HEK293 (cell line): ENCODE data around the gene PIK3R6.
A peak's percentile ranks its signal among the peaks of the same experiment; 100 is the strongest.

Source experiments
- CTCF ChIA-PET: fragments of 350-600 bp; formaldehyde crosslinking; extraction: SDS; loops from one replicate; lab custom pipeline; 2021; ENCODE audit warnings: antibody characterized with exemption; lab: Yijun Ruan, JAX
- POLR2A ChIA-PET: fragments of 300-600 bp; formaldehyde crosslinking; extraction: SDS; loops from one replicate; lab custom pipeline; 2020; ENCODE audit warnings: antibody characterized with exemption, inconsistent platforms; lab: Yijun Ruan, JAX
- H3K27ac ChIP-seq: fragments of 200-500 bp; sonication (Bioruptor generic); 2 replicates; pipeline ENCODE4 v1.5.1; 2014; ENCODE audit warnings: low read depth, low read length, control low read depth, inconsistent platforms; ENCODE audit errors: extremely low read depth
- H3K36me3 ChIP-seq, 2 experiments: fragments of 200-500 bp in 1 of 2; sonication (Bioruptor generic) in 1 of 2; 1 replicate in 1 of 2; 2 replicates in 1 of 2; pipeline ENCODE4 v1.5.1; 2014 to 2017; ENCODE audit warnings: inconsistent platforms in 2 of 2, low read length in 2 of 2; ENCODE audit not compliant: control insufficient read depth in 2 of 2, insufficient read depth in 1 of 2
- H3K4me1 ChIP-seq: fragments of 200-500 bp; sonication (Bioruptor generic); 2 replicates; pipeline ENCODE4 v1.5.1; 2014; ENCODE audit warnings: mild to moderate bottlenecking, low read length, inconsistent platforms; ENCODE audit not compliant: control insufficient read depth, insufficient read depth
- H3K4me3 ChIP-seq: 2 replicates; pipeline ENCODE4 v1.5.1; 2011; ENCODE audit warnings: low read depth, mild to moderate bottlenecking, control low read depth, low read length, moderate library complexity
- H3K9me3 ChIP-seq: fragments of 200-500 bp; sonication (Bioruptor generic); 2 replicates; pipeline ENCODE4 v1.5.1; 2014; ENCODE audit warnings: low read depth, low read length, inconsistent platforms; ENCODE audit not compliant: control insufficient read depth, insufficient read depth
- CTCF ChIP-seq: fragments of 450-650 bp; formaldehyde crosslinking; IDR thresholded peaks from 2 replicates; pipeline ENCODE4 v1.5.1; 2016; ENCODE audit warnings: missing biosample characterization, missing genetic modification characterization
- FEZF1 ChIP-seq: fragments of 450-650 bp; formaldehyde crosslinking; IDR thresholded peaks from 2 replicates; pipeline ENCODE4 v1.5.1; 2016; ENCODE audit warnings: missing biosample characterization, missing genetic modification characterization
- HIC1 ChIP-seq: fragments of 450-650 bp; formaldehyde crosslinking; IDR thresholded peaks from 2 replicates; pipeline ENCODE4 v1.5.1; 2016; ENCODE audit warnings: missing biosample characterization, missing genetic modification characterization
- HOXA7 ChIP-seq: sonication (generic); formaldehyde crosslinking; IDR thresholded peaks from 2 replicates; pipeline ENCODE4 v1.8.1; 2022; ENCODE audit warnings: missing genetic modification reagents, borderline replicate concordance
- KLF8 ChIP-seq: fragments of 450-650 bp; formaldehyde crosslinking; IDR thresholded peaks from 2 replicates; pipeline ENCODE4 v1.5.1; 2016; ENCODE audit warnings: missing biosample characterization, missing genetic modification characterization
- MYNN ChIP-seq: fragments of 450-650 bp; formaldehyde crosslinking; IDR thresholded peaks from 2 replicates; pipeline ENCODE4 v1.5.1; 2016; ENCODE audit warnings: missing biosample characterization, missing genetic modification characterization, borderline replicate concordance
- MZF1 ChIP-seq: fragments of 450-650 bp; formaldehyde crosslinking; IDR thresholded peaks from 2 replicates; pipeline ENCODE4 v1.5.1; 2017; ENCODE audit warnings: missing biosample characterization, missing genetic modification characterization, borderline replicate concordance
- PATZ1 ChIP-seq: fragments of 450-650 bp; formaldehyde crosslinking; IDR thresholded peaks from 2 replicates; pipeline ENCODE4 v1.5.1; 2016; ENCODE audit warnings: missing biosample characterization, missing genetic modification characterization
- PRDM10 ChIP-seq: fragments of 450-650 bp; formaldehyde crosslinking; IDR thresholded peaks from 2 replicates; pipeline ENCODE4 v1.5.1; 2016; ENCODE audit warnings: missing biosample characterization, missing genetic modification characterization
- SALL2 ChIP-seq: fragments of 450-650 bp; formaldehyde crosslinking; IDR thresholded peaks from 2 replicates; pipeline ENCODE4 v1.5.0; 2017; ENCODE audit warnings: missing biosample characterization, mild to moderate bottlenecking, missing genetic modification characterization, borderline replicate concordance
- ZNF140 ChIP-seq: fragments of 450-650 bp; formaldehyde crosslinking; IDR thresholded peaks from 2 replicates; pipeline ENCODE4 v1.5.1; 2016; ENCODE audit warnings: missing biosample characterization, missing genetic modification characterization
- ZNF146 ChIP-seq: fragments of 450-650 bp; formaldehyde crosslinking; IDR thresholded peaks from 2 replicates; pipeline ENCODE4 v1.5.1; 2016; ENCODE audit warnings: missing biosample characterization, missing genetic modification characterization
- ZNF19 ChIP-seq: fragments of 450-650 bp; formaldehyde crosslinking; IDR thresholded peaks from 2 replicates; pipeline ENCODE4; 2016; ENCODE audit warnings: missing biosample characterization, missing genetic modification characterization, low read depth
- ZNF501 ChIP-seq: fragments of 450-650 bp; formaldehyde crosslinking; IDR thresholded peaks from 2 replicates; pipeline ENCODE4 v1.5.1; 2016; ENCODE audit warnings: missing biosample characterization, missing genetic modification characterization
- ZNF514 ChIP-seq: fragments of 450-650 bp; formaldehyde crosslinking; IDR thresholded peaks from 2 replicates; pipeline ENCODE4 v1.5.1; 2016; ENCODE audit warnings: missing biosample characterization, missing genetic modification characterization
- ZNF521 ChIP-seq: fragments of 450-650 bp; formaldehyde crosslinking; IDR thresholded peaks from 2 replicates; pipeline ENCODE4 v1.5.1; 2017; ENCODE audit warnings: missing biosample characterization, mild to moderate bottlenecking, missing genetic modification characterization
- ZNF580 ChIP-seq: fragments of 450-650 bp; formaldehyde crosslinking; IDR thresholded peaks from 2 replicates; pipeline ENCODE4 v1.5.1; 2016; ENCODE audit warnings: missing biosample characterization, missing genetic modification characterization
- ZNF610 ChIP-seq: fragments of 450-650 bp; formaldehyde crosslinking; IDR thresholded peaks from 2 replicates; pipeline ENCODE4 v1.5.1; 2016; ENCODE audit warnings: missing biosample characterization, missing genetic modification characterization, borderline replicate concordance
- ZNF677 ChIP-seq: fragments of 450-650 bp; IDR thresholded peaks from 2 replicates; pipeline ENCODE4 v1.5.0; 2018; ENCODE audit warnings: missing biosample characterization, mild to moderate bottlenecking, missing genetic modification characterization, moderate library complexity
- ZNF785 ChIP-seq: fragments of 450-650 bp; formaldehyde crosslinking; IDR thresholded peaks from 2 replicates; pipeline ENCODE4 v1.5.1; 2016; ENCODE audit warnings: missing biosample characterization, missing genetic modification characterization
- ZNF830 ChIP-seq: fragments of 450-650 bp; IDR thresholded peaks from 2 replicates; pipeline ENCODE4 v1.5.0; 2018; ENCODE audit warnings: missing biosample characterization, missing genetic modification characterization, low read depth, mild to moderate bottlenecking, moderate library complexity

The PIK3R6 gene

GRCh38 chr17:8894673-8895578, 27.5 kb upstream of the PIK3R6 start (continued):
- TF ChIP-seq PATZ1 (tag by site-specific recombination) (0 out of 2 replicates have a peak, but pooled peaks have one; percentile 18), CTCF (tag by site-specific recombination) (peak; percentile 68), ZNF610 (tag by site-specific recombination) (peak; percentile 34; the same call in 1 of the 2 replicates), KLF8 (0 out of 2 replicates have a peak, but pooled peaks have one; percentile 38), MZF1 (tag by site-specific recombination) (no peak), ZNF580 (tag by site-specific recombination) (0 out of 2 replicates have a peak, but pooled peaks have one; percentile 19)

GRCh38 chr17:8894202-8894671, 26.8 kb upstream of the PIK3R6 start:
- TF ChIP-seq ZNF514 (tag by site-specific recombination) = no peak
- no peak for TF ChIP-seq SALL2
- TF ChIP-seq MYNN (tag by site-specific recombination) = no peak
- TF ChIP-seq, all 188 proteins: peak for 0
- POLR2A ChIA-PET = no interaction called here
- no peak overlapping the region for H3K4me3 ChIP-seq
- H3K36me3 ChIP-seq = no peaks in the 10 kb centered on the region
- CTCF ChIA-PET = interaction anchor here (0.6 to 3.0 kb wide), 25 partner anchors 12 to 1122 kb away, joined by 3 to 19 read pairs (median 4); no protein-coding TSS in a partner anchor
- H3K27ac ChIP-seq = no peak overlapping the region
- no peaks in the 10 kb centered on the region for H3K9me3 ChIP-seq
- H3K4me1 ChIP-seq = no peaks in the 10 kb centered on the region

GRCh38 chr17:8893621-8894201, 26.2 kb upstream of the PIK3R6 start:
- Histone ChIP-seq H3K36me3 (no peaks in the 10 kb centered on the region), H3K4me1 (no peaks in the 10 kb centered on the region), H3K27ac (no peak overlapping the region), H3K4me3 (no peak overlapping the region), H3K9me3 (no peaks in the 10 kb centered on the region)
- POLR2A ChIA-PET = no interaction called here
- CTCF ChIA-PET = interaction anchor here (0.6 to 3.0 kb wide), 10 partner anchors 15 to 484 kb away, joined by 3 to 19 read pairs (median 4); no protein-coding TSS in a partner anchor
- TF ChIP-seq ZNF140 (tag by site-specific recombination) (no peak), ZNF677 (tag by site-specific recombination) (no peak), ZNF785 (no peak), HOXA7 (CRISPR knock-in tag) (no peak), PRDM10 (no peak), HIC1 (tag by site-specific recombination) (no peak), FEZF1 (tag by site-specific recombination) (no peak), ZNF146 (no peak), ZNF830 (no peak), ZNF501 (tag by site-specific recombination) (no peak), ZNF19 (no peak), ZNF521 (tag by site-specific recombination) (no peak)
